Measurements from ENCODE around the gene BNIP3. TPM values are rescaled to one million over a fixed set of nuclear protein-coding genes. Genes with fewer than 3 reads are reported as not detected.

The BNIP3 gene, protein sequence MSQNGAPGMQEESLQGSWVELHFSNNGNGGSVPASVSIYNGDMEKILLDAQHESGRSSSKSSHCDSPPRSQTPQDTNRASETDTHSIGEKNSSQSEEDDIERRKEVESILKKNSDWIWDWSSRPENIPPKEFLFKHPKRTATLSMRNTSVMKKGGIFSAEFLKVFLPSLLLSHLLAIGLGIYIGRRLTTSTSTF
- 105 and 126 TPM in 2 replicates for total RNA-seq

DNA sequence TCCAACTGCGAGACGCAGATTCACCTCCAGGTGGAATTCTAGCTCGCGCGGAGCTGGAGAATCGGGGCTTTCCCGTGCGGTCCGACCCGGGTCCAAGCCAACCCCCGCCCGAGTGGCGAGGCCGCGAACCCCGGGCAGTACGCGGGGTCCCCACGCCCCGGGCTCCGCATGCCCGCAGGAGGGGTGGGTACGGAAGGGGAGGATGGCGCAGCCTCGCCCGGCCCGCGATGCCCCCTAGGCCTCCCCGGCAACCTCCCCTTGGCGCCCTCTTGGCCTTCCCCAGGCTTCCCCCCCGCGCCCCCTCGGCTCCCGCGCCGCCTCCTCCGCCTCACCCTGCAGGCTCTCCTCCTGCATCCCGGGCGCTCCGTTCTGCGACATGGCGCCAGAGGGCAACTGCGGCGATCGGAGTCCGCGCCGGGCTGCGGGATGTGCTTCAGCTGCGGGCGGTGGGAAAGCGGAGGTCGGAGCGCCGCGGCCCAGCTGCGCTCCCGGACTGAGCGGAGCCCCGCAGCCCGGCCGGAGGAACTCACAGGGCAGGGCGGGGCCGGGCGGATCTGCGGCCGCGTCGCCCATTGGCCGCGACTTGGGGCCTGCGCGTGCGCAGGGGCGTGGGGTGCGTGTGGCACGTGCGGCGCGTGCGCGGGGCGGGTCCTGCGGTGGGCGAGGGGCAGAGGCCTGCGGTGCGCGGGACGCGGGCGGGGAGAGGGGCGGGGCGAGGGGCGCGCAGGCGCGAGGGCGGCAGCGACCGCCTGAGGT lies at the start of gene BNIP3:
BNIP3 (minus strand) TSS at position 495 of the 756 bp plus-strand sequence; CDS start at position 378, 117 bp downstream.

Other genes starting within 250 kb of the BNIP3 start
- 22.2 and 23.9 TPM in 2 replicates for gene PPP2R2D, start 80.9 kb downstream of the BNIP3 start, total RNA-seq
- gene JAKMIP3, start 84.0 kb upstream of the BNIP3 start, total RNA-seq, result 0.35 TPM in 1 of 2 replicates, not detected in the other
- gene DPYSL4, start 205.0 kb upstream of the BNIP3 start, total RNA-seq, result 2.8 and 4.0 TPM in 2 replicates

Data from myometrial cell (primary cell).